Limb (tissue), 2 donors: ENCODE data around the gene BCAS1.
A peak's percentile ranks its signal among the peaks of the same experiment; 100 is the strongest.
"Not testable (repeated sequence)": the region's sequence is repeated elsewhere in the genome, so short reads cannot be mapped to it uniquely, and the experiment has no call there.

Source experiments
- DNase-seq, 2 donors: peaks; one replicate each; pipeline ENCODE4 v3.0.0-alpha.2; 2016; ENCODE audit errors: extremely low spot score in 2 of 2

Gene BCAS1

DNA sequence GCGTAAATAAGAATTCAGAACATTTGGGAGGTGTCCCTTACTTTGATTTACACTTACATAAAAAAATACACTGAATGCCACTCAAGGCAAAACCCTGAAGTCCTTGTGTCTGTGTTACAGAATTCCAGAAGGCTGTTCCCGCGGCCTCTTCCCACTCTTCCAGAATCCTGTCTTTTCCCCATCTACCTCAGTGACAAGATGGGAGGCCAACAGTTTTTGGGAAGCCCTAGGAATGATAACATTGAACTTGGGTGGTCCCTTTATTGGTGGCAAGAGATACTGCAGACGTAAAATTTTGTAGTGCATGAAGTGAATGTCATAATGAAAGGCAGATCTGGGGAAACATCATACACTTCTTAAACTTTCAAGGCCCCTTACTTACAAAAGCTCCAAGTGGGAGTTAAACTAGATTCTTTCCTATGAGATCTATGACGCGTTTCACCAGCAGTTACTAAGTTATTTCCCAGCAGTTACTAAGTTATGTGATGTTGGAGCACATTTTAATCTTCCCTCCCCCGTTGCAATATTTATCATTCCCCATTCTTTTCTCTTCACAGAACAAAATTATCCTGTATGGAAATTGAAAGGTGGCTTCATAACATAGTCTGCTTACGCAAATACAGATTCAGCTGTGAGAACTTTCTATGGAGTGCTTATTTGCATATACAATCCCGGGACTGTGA, 79.5 kb downstream of the BCAS1 start:
- DNase-seq, result peak in 1 of 2 donors; percentile 18

DNA sequence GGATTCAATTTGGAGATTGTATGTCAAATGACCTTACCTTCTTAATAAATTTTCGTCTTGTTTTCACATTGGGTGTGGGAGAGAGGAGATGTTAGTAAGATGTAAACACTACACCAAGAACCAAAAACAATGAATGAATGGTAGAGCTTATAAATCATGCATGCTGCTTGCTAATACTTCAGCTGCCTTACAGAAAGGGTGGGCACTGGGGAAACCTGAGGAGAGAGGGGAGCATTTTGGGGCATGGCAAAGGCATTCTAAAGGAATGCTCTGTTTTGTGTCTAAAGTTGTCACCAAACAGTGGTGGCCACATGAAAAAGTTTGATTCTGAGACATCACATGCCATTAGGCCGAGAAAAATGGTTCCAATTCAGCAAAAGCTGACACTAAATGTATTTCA, 80.4 kb downstream of the BCAS1 start:
- no peak for DNase-seq

DNA sequence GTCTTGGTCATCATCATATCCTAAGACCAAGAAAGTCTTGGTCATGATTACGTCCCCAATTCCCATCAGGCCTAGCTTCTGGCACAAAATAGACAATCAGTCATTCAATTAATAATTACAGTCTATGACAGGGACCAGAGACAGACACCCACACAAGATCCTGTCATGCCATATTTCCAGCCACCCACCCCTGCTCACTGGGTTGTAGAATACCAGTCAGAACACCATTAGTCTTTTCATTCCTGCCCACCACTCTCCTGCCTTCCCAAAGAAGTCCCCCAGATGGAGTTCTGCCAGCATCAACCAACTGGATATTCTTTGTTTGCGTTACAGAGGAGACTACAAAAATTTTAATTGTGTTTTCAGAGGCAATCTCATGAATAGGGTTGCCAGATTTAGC, 81.0 kb downstream of the BCAS1 start:
- DNase-seq, result no peak

DNA sequence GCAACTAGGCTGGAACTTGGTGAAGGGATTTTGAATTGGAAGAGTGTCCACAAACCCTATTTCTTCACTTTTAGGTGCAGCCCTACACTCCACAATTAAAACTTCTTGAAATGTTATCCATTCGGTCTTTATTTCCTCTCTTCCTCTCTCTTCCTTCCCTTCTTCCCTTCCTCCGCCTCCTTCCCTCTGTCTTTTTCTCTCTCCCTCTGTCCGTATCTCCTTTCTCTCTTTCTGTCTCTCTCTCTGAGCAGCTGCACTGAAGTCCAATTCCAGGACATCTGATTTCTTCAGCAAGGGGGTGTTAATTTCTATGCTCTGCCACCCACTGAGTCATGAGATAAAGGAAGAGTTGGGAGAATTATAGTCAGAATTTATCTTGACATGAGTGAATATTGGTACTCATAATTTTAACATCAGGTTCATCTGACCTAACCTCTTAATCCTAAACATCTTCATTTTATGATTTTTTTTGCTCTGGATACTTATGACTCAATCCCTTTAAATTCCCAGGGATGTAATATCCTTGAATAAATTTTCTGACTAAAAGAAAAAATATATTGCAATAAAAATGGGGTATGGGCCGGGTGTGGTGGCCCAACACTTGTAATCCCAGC, 84.2 kb downstream of the BCAS1 start:
- no peak for DNase-seq

GRCh38 chr20:53985150-53985518, 85.3 kb downstream of the BCAS1 start:
- DNase-seq, result no peak

- no peak for DNase-seq
Observed at GRCh38 chr20:53984356-53985149, 85.8 kb downstream of the BCAS1 start.

DNA sequence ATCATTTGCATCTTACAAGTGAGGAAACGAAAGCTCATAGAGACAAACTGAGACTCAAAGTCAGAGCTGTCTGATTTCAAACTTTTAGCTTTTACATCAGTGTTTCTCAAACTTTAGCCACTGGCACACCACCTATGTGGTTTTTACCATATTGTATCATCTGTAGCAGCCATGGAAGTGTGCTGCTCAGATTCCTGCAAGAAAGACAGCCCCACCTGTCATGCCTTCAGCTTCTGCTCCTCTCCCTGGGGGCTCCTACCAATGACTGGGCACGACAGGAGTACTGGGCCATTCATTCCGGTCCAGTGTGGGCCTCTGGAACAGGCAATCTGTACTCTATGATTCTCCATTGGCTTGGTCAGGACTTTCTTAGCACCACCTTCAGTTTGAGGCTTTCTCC, 87.0 kb downstream of the BCAS1 start:
- DNase-seq, result no peak

DNA sequence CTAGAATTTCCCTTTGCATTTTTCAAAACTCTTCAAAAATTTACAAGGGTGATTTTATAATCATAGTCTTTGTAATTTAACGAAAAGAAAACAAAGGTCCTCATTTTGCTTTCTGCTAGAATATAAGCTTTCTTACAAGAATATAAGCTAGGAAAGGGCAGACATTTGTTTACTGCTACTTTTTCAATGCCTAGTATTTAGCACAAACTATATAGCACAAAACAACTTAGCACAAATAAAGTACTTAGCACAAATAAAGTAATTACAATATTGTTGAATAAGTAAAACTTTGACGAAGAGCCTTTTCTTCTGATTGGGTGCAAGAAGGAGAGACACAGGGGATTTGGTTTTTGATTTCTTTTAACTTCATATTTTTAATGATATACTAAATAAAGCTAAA, 87.8 kb downstream of the BCAS1 start:
- no peak for DNase-seq

DNA sequence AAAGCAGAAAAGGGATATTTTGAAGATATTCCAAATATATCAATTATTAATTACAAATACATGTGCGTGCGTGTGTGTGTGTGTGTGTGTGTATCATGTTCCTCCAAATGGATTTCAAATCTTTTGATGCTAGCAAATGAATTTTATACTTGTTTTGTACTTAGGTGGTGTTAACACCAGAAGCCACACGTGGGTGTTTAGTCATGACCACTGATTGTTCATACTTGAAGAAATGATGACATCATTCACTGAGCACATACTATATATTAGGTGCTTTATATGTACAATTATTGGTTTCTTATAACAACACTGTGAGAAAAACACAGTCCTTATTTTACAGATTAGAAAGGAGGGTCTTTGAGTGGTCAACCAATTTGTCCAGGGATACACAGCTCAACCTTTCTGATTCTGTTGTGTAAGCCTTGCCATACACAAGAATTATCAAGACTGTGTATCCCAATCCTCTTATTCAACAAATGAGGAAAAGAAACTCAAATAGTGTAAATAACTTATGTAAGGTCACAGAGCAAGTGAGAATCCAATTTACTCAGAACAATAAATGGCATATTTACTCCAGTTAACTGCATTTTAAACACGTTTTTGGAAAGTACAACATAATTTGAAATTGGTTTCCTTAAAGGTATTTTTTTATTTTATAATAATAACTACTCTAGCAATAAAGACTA, 88.5 kb downstream of the BCAS1 start:
- no peak for DNase-seq

- DNase-seq, result no peak
Observed at GRCh38 chr20:53981130-53981529, 89.3 kb downstream of the BCAS1 start.

DNA sequence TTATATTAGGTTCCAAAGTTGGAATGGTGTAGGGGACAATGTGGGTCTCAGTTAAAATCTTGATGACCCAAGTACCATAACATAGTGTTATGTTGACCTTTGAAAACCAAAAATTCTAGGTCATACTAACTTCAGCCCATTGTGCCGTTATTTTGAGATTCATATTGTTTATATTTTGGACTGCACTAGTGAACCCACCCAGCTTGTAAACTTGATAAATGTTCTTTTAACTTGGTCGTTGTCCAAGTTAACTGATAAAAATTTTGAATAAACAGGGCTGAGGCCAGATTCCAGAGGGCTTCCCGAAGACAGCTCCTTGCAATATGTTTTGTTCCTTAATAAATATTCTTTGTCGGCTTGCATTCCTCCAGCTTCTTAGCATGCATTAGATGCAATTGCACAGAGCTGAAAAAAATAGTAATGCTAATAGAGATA, 90.3 kb downstream of the BCAS1 start:
- no peak for DNase-seq

DNA sequence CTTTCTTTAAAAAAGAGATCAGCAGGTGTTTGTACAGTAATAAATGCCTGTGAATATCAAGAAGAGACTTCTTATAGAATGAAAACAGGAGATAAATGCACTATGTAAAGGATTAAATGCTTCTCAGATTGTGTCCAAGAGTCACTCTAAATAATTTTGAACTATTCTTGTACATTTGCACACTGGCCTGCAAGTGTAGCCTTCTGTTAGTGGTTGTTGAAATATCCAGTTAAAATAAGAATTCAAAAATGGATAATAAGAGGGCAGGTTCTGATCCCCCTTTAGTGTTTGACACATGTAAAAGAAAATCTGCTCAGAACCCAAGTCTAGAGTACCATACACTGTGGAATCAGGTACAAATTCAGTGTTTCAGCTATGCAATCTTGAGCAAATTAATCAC, 91.9 kb downstream of the BCAS1 start:
- DNase-seq, result no peak

DNA sequence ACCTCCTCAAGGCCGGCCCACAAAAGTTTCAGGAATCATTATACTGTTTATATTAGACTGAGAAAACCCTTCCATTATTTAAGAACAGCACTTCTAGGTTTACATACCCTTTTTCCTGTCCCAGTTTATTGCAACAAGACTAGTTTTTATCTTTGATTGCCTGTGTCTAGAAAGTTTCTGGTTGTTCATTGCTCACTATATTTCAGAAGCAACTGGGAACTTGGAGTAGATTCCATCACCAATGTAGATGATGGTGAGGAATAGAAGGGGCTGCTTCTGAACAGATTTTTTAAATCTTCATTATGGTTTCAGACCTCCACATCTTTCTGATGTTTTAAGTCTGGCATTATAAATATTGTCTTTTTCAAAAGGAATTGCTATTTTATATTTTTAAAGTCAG, 93.0 kb downstream of the BCAS1 start:
- no peak for DNase-seq

DNA sequence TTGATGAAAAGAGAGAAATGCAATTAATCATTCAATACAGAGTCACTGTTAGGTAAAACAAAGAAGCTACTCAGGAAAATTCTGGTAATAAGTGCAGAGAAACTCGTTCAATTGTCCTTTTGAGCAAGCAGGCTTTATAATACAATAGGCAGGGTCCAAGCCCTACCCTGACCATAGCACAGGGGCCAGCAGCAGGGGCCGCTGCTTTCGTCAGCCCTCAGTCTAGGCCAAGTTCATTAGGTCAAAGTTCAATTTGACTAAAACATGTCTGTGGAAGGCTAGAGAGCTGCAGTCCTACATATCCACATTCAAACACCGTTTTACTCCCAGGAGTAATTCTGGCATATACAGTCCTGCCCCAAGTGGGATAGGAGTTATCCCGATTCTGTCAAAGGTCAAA, 94.6 kb downstream of the BCAS1 start:
- no peak for DNase-seq

GRCh38 chr20:53974785-53975555, 95.4 kb downstream of the BCAS1 start:
- no peak for DNase-seq

DNA sequence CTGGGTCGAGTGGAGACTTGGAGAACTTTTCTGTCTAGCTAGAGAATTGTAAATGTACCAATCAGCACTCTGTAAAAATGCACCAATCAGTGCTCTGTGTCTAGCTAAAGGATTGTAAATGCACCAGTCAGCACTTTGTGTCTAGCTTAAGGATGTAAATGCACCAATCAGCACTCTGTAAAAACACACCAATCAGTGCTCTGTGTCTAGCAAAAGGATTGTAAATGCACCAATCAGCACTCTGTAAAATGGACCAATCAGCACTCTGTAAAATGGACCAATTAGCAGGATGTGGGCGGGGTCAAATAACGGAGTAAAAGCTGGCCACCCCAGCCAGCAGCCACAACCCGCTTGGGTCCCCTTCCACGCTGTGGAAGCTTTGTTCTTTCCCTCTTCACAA, 96.5 kb downstream of the BCAS1 start:
- not testable (repeated sequence) for DNase-seq

DNA sequence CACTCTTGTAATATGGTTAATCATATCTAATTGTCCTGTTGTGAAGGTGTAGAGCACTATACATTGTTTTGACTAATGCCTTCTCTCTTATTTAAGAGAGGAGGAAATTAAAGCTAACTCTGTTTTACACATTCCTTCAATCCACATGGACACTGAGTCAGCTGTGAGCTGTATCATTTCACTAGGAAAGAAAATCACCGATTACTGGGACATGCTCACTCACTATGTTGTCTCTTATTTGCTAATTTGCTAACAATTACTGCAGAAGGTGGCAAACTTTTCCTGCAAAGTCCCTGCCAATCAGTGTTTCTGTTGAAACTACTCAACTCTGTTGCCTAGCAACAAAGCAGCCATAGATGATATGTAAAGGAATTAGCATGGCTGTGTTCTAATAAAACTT, 98.2 kb downstream of the BCAS1 start:
- DNase-seq, result no peak

GRCh38 chr20:53971096-53971683, 99.2 kb downstream of the BCAS1 start:
- DNase-seq, result no peak

DNA sequence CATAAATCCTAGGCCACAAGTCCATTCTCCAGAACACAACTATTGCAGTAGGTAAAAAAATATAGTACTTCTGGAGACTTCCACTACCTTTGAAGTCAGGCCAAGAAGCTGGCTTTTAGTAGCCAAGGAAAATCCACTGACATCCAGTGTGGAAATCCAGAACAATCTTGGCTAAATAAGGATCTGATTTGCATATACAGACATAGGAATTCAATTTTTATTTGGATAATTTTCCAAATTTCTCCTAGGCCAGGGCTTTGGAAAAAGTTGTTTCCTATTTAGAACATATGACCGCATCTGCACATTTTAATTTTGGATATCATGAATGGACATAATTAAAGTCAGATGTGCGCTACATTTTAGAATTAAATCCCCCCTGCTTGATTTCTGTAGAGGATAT, 100.2 kb downstream of the BCAS1 start:
- DNase-seq, result no peak

DNA sequence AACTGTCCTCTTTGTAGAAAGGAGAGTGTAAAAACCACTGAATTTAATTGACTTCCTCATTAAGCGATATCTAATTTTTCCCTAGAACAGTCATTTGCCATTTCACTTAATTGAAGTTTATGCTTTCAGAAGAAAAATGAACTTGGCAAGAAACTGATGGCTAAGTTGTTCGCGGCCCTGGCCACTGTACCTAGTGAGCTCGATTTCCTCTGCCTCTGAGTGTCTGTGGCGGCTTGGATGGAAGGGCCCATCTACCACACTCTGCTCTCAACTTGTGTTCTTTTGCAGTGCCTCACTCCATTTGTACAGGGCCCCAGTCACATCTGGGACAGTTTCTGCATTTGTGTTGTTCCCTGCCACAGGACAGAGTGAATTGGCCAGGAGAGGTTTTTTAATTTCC, 102.9 kb downstream of the BCAS1 start:
- DNase-seq, result no peak

GRCh38 chr20:53966774-53967398, 103.5 kb downstream of the BCAS1 start:
- no peak for DNase-seq
